HT1080 (cell line): Measurements from ENCODE around the gene DDN. TPM values are rescaled to one million over a fixed set of nuclear protein-coding genes. Genes with fewer than 3 reads are reported as not detected.
A peak's percentile ranks its signal among the peaks of the same experiment; 100 is the strongest.

ENCODE experiments used
- DNase-seq: peaks from one replicate; pipeline ENCODE4 v3.0.0-alpha.2; 2015; ENCODE audit warnings: low read depth
- total RNA-seq: library from RNA; depleted of rRNA; stranded (reverse); fragments of >200 nt; shearing (Covaris generic); gene quantifications from 2 replicates; pipeline ENCODE4 v1.2.3, GENCODE V29; 2014

The DDN gene
- total RNA-seq, 1 experiment from 2014 or later = 0.24 TPM

GRCh38 chr12:49031573-49032161, 32.5 kb upstream of the DDN start:
- DNase-seq = no peak

GRCh38 chr12:49030714-49031572, 31.8 kb upstream of the DDN start:
- no peak for DNase-seq

DNA sequence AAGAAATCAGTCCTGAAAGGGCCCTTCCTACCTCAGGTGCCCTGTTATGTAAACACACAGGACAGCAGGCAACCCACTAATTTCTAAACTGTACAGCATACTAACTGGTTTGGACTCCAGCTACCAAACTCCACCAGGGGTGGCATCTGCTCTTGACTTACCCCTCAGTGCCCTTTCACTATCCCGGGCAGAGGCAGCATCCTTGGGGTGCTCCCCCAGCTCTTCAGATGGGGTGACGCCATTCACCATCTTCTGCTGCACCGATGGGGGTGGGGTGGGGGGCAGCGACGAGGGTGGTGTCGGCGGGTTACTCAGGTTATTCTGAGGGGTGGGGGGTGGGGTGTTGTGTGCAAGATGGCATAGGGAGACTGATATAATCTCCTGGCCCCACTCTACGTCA, 30.9 kb upstream of the DDN start:
- DNase-seq = no peak

- DNase-seq = no peak
Observed at GRCh38 chr12:49028666-49029275, 29.6 kb upstream of the DDN start.

- no peak for DNase-seq
Observed at GRCh38 chr12:49027846-49028555, 28.8 kb upstream of the DDN start.

- no peak for DNase-seq
Observed at GRCh38 chr12:49026678-49027480, 27.7 kb upstream of the DDN start.

GRCh38 chr12:49026101-49026500, 26.9 kb upstream of the DDN start:
- DNase-seq = no peak

- DNase-seq = no peak
Observed at GRCh38 chr12:49025463-49025862, 26.3 kb upstream of the DDN start.

- no peak for DNase-seq
Observed at GRCh38 chr12:49024543-49024942, 25.4 kb upstream of the DDN start.

DNA sequence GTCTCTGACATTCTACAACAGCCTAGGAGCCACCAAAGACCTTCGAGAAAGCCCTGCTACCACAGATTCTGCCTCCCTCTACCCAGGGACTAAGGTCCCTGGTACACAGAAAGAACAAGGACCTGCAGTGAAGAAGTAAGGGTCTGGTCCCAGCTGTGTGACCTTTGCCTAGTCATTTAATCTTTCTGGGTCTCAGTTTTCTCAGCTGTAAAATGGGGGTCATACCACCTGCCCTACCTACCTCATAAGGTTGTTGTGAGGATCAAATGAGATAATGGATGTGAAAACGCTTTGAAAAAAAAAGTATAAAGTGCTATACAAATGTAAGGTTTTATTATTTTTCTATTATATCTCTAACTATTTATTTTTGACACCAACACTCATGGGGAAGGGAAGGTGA, 24.6 kb upstream of the DDN start:
- no peak for DNase-seq

DNA sequence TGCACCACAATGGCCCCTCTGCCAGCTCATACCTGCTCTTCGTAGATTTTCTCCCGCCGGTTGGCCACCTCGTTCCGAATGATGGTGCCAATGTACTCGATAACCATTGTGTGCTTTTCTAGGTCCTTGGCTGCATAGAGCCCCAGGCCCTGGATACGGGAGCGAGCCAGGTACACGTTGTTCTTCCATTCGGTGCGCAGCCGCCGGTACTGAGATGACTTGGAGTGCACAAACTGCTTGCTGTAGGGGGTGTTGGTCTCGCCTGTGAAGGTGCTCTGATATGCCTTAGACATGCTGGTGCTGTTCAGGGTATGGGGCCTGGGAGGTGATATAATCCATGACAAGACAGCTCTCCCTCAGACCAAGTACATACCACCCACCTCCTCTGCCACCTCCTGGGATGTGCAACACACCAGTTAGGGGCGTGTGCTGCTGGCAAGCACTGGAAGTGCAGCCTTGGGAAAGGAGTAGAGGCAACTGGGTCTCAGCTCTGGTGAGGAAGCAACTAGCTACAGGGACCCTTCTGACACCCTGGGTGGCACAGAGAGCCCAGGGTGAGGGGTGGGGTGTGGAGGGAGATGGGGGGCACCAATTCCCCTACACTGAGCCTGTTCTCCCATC, 23.5 kb upstream of the DDN start:
- DNase-seq = no peak

- no peak for DNase-seq
Observed at GRCh38 chr12:49021292-49021915, 22.2 kb upstream of the DDN start.

DNA sequence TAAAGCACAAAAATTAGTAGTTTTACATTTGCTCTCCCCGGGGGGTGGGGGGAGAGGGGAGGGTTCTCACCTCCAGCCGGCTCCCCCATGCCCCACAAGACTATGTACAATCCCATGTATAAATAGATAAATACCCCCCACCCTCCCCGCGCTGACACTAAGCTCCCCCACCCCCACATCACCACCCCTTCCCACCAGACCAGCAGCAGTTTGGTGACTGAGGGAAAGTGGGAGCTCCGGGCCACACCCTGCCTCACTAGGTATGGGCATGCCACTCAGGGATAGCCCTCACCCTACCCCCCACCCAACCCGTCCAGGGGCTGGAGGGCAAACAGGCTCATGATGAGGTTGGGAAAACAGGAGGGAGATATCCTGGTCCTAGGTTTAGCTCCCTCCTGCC, 21.3 kb upstream of the DDN start:
- no peak for DNase-seq

DNA sequence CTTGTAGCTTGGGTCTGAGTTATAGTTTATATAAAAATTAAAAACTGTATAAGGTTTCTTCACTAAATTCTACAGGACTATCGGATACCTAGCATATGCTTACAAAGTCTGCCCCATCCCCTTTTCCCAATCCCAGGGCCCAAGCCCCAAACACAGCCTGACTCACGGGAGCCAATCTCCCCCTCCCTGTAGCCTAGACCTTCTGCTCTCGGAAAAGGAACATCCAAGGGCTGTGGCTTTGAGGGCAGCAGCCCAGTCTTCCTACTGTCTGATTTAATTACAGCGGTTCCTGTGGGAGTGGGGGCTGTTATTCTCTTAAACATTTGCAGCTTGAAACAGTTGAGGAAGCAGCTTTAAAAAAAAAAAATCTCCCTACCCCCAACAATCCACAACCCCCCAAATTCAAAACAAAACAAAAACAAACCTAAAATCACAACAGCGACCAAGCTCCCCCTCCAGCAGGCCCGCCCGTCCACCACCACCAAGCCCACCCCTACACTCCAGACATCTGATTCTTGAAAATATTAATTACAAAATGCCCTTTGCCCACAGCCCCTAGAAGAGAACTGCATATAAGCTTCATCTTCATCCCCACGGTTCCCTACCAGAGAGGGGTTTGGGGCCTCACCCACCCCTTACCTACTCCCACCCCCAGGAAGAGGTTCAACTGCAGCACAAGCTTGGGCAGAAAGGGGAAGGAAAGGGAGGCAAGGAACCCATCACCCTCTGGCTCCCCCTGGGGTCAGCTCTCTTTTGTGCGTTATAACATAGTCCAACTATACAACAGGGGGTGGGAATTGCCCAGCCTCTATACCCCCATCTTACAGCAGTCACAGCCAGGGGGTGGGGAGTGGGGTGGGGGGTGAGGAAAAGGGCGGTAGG, 20.5 kb upstream of the DDN start:
- DNase-seq = peak; percentile 32

GRCh38 chr12:49019120-49019430, 19.9 kb upstream of the DDN start:
- no peak for DNase-seq

- DNase-seq = peak; percentile 96
Observed at GRCh38 chr12:49018261-49019119, 19.3 kb upstream of the DDN start, which contains the start of gene PRKAG1. Gene PRKAG1 (minus strand): TSS chr12:49018776. CDS start chr12:49018740, 36 bp downstream.

GRCh38 chr12:49017891-49018260, 18.7 kb upstream of the DDN start:
- peak; percentile 30 for DNase-seq

DNA sequence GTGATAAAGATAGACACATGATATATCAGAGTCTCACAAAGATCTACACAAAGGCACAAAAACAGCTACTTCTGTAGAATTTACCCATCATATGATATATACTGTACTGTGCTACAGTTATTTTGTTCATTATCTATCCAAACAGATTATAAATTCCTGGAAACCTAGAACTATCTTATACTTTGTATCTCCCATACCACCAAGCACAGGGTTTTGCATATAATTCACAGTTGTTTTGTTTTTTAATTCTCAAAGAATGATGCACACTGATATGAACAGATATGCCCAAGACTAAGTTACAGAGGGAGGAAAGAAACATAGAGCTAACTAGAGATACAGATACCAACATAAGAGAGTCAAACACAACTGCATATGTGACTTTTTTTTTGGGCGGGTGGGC, 16.0 kb upstream of the DDN start:
- DNase-seq = no peak
